Lung (tissue), 12 donors: ENCODE measurements around the gene TRABD2B. TPM values are rescaled to one million over a fixed set of nuclear protein-coding genes. Genes with fewer than 3 reads are reported as not detected.
"Not testable (repeated sequence)": the region's sequence is repeated elsewhere in the genome, so short reads cannot be mapped to it uniquely, and the experiment has no call there.

Source experiments
- ATAC-seq: fragments of 200-7000 bp; cut with Tn5 transposase; one replicate; pipeline ENCODE4 v1.9.1; 2020; ENCODE audit warnings: moderate number of reproducible peaks; ENCODE audit not compliant: insufficient read depth, low FRiP score
- DNase-seq, 3 donors: peaks; one replicate each; pipeline ENCODE4 v3.0.0-alpha.2; 2013 to 2017
- H3K27ac ChIP-seq, 2 donors: one replicate each; pipeline ENCODE4 v1.5.1; 2013; ENCODE audit warnings: mild to moderate bottlenecking in 2 of 2, moderate library complexity in 2 of 2, control low read depth in 1 of 2, inconsistent platforms in 1 of 2, low read depth in 1 of 2, low read length in 1 of 2
- H3K27me3 ChIP-seq, 3 donors: one replicate each; pipeline ENCODE4 v1.5.1; 2013; ENCODE audit warnings: low read length in 2 of 3; ENCODE audit not compliant: control insufficient read depth in 3 of 3, insufficient read depth in 3 of 3
- H3K36me3 ChIP-seq, 4 donors: one replicate each; pipeline ENCODE4 v1.5.1; 2013; ENCODE audit warnings: low read length in 4 of 4, mild to moderate bottlenecking in 1 of 4, moderate library complexity in 1 of 4; ENCODE audit not compliant: control insufficient read depth in 4 of 4, insufficient read depth in 4 of 4
- H3K4me1 ChIP-seq, 5 donors: one replicate each; pipeline ENCODE4 v1.5.1; 2013; ENCODE audit warnings: low read length in 5 of 5, mild to moderate bottlenecking in 2 of 5, moderate library complexity in 1 of 5; ENCODE audit not compliant: control insufficient read depth in 5 of 5, insufficient read depth in 5 of 5
- H3K4me3 ChIP-seq: one replicate; pipeline ENCODE4 v1.5.1; 2013; ENCODE audit warnings: mild to moderate bottlenecking, control low read depth, moderate library complexity
- H3K9ac ChIP-seq, 2 donors: one replicate each; pipeline ENCODE4 v1.5.1; 2013; ENCODE audit warnings: low read length in 2 of 2, control low read depth in 1 of 2; ENCODE audit not compliant: insufficient read depth in 1 of 2
- H3K9me3 ChIP-seq, 4 donors: one replicate each; pipeline ENCODE4 v1.5.1; 2013; ENCODE audit warnings: low read length in 3 of 4, mild to moderate bottlenecking in 1 of 4, moderate library complexity in 1 of 4; ENCODE audit not compliant: control insufficient read depth in 4 of 4, insufficient read depth in 3 of 4
- CTCF ChIP-seq: IDR thresholded peaks from 2 replicates; pipeline ENCODE4 v1.5.1; 2012; ENCODE audit warnings: mild to moderate bottlenecking; ENCODE audit errors: control extremely low read depth, extremely low read depth
- WGBS, 2 donors: extraction: QIAGEN DNeasy Blood & Tissue Kit; methylation state at CpG; one replicate each; pipeline ENCODE4 v1.1.7; 2013; 5-methylcytosine and 5-hydroxymethylcytosine counted together
- polyA plus RNA-seq, 2 donors: library from polyadenylated mRNA; stranded (reverse); fragments of 200-250 nt; gene quantifications; one replicate each; pipeline ENCODE4 v1.2.1, GENCODE V29; 2013
- total RNA-seq, 2 donors: library from RNA; depleted of rRNA in 1 of 2; stranded (reverse); fragments of >200 nt in 1 of 2; gene quantifications; one replicate each; pipeline ENCODE4 v1.2.1, GENCODE V29; 2014 to 2021
- donor health status: control.
- donor health status: control.
- donor health status: Bipolar disorder and iron deficiency.
- donor health status: healthy.
- donor health status: DM: yes; HTN: yes; CAD: no.

Gene TRABD2B
- total and polyA plus RNA-seq, 4 donors: 0.37 to 1.9 (median 0.64) TPM

- no peak for TF ChIP-seq CTCF
- no peaks in the 10 kb centered on the region for H3K9me3 ChIP-seq
- no peak overlapping the region for H3K27ac ChIP-seq
- WGBS, 2 donors: 93 to 96% methylated on average over 5 of the region's 5 CpGs
- no peak for ATAC-seq
- peaks cover 0 to 29% (median 6%) of the 10 kb centered on the region in 5 donors for H3K4me1 ChIP-seq
- no peak overlapping the region for H3K4me3 ChIP-seq
- H3K36me3 ChIP-seq: no peaks in the 10 kb centered on the region
- H3K9ac ChIP-seq: no peak overlapping the region
- no peak for DNase-seq
- H3K27me3 ChIP-seq: no peaks in the 10 kb centered on the region
Observed at GRCh38 chr1:47962750-47963492, 34.3 kb downstream of the TRABD2B start.

GRCh38 chr1:47961835-47962234 lies 35.4 kb downstream of the TRABD2B start:
- H3K9ac ChIP-seq, ATAC-seq, H3K36me3 ChIP-seq, H3K4me3 ChIP-seq, H3K9me3 ChIP-seq, H3K27me3 ChIP-seq, DNase-seq, H3K27ac ChIP-seq: not testable (repeated sequence)
- 84 to 91% methylated on average over 4 to 5 of the region's 5 CpGs for WGBS, 2 donors
- H3K4me1 ChIP-seq: peaks cover 0 to 29% (median 6%) of the 10 kb centered on the region in 5 donors

GRCh38 chr1:47956491-47956890 lies 40.7 kb downstream of the TRABD2B start:
- not testable (repeated sequence) for H3K4me1 ChIP-seq, H3K27ac ChIP-seq, H3K4me3 ChIP-seq, ATAC-seq, DNase-seq, H3K36me3 ChIP-seq, H3K9me3 ChIP-seq, H3K9ac ChIP-seq, H3K27me3 ChIP-seq
- 92 to 98% methylated on average over 6 of the region's 6 CpGs for WGBS, 2 donors

GRCh38 chr1:47953661-47954060 lies 43.5 kb downstream of the TRABD2B start:
- 96 to 97% methylated on average over 3 of the region's 3 CpGs for WGBS, 2 donors
- ATAC-seq (no peak), DNase-seq (no peak)
- Histone ChIP-seq H3K4me3 (no peak overlapping the region), H3K9me3 (no peaks in the 10 kb centered on the region), H3K4me1 (peaks cover 0 to 4% (median 0%) of the 10 kb centered on the region in 5 donors), H3K36me3 (no peaks in the 10 kb centered on the region), H3K27ac (no peak overlapping the region), H3K9ac (no peak overlapping the region), H3K27me3 (no peaks in the 10 kb centered on the region)
- no peak for TF ChIP-seq CTCF
